ENCODE measurements around the gene SRBD1.

DNA sequence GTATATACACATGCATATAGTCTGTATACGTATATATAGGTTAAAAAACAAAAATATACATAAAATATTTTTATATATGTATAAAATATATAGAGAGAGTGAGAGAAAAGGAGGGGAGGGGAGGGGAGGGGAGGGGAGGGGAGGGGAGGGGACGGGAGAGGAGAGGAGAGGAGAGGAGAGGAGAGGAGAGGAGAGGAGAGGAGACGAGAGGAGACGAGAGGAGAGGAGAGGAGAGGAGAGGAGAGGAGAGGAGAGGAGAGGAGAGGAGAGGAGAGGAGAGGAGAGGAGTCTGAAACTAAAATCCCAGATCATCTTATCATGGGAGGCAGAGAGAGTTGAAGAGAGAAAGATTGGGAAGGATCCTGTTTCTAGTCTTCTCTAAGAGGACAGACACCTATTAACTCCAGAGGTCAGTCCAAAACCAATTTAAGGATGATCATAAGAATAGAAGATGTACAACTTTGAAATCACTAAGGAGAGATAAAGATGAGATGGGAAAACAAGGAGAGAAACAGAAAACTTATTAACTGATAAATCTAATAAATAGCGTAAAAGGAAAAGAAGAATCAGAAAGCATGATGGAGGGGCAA, 195.4 kb downstream of the SRBD1 start:
- TF ChIP-seq CTCF (conservative IDR thresholded peaks at IDR 0.05; ENCODE audit: low read depth, low read length) = no peak
- TF ChIP-seq EZH2phosphoT487 (IDR thresholded peaks at IDR 0.05; ENCODE audit: borderline replicate concordance, low read length) = no peak

Data from PC-3 (cell line).